Suprapubic skin (tissue), 4 donors: ENCODE measurements around the gene HBG2.

Source experiments
- CTCF ChIP-seq, 2 donors: fragments of 200-600 bp in 1 of 2; fragments of 450-650 bp in 1 of 2; sonication (generic) in 1 of 2; IDR thresholded peaks; one replicate each; pipeline ENCODE4 v1.5.1; 2016 to 2019; ENCODE audit warnings: antibody characterized with exemption in 2 of 2, mild to moderate bottlenecking in 1 of 2, moderate library complexity in 1 of 2
- EP300 ChIP-seq: sonication (generic); formaldehyde crosslinking; IDR thresholded peaks from one replicate; pipeline ENCODE4 v1.6.1; 2017; ENCODE audit warnings: antibody characterized with exemption
- POLR2A ChIP-seq, 2 donors: fragments of 450-650 bp; IDR thresholded peaks; one replicate each; pipeline ENCODE4 v1.6.1; 2017; ENCODE audit warnings: antibody characterized with exemption in 2 of 2, mild to moderate bottlenecking in 2 of 2, moderate library complexity in 2 of 2
- POLR2AphosphoS5 ChIP-seq, 3 donors: sonication (generic); formaldehyde crosslinking; IDR thresholded peaks; one replicate each; pipeline ENCODE4 v1.6.1; 2017; ENCODE audit warnings: antibody characterized with exemption in 3 of 3

GRCh38 chr11:5266609-5267008 lies 12.0 kb upstream of the HBG2 start:
- TF ChIP-seq CTCF (IDR thresholded peaks at IDR 0.05) (no peak), EP300 (no peak), POLR2A (IDR thresholded peaks at IDR 0.05) (no peak), POLR2AphosphoS5 (IDR thresholded peaks at IDR 0.05) (no peak)
